MM.1S (cell line): ENCODE results near the gene ASTE1.

Source experiments
- DNase-seq: peaks from one replicate; pipeline ENCODE4 v3.0.0-alpha.2; 2015
- H2AFZ ChIP-seq: fragments of 300-600 bp; sonication (generic); 2 replicates; pipeline ENCODE4 v1.6.0; 2016; ENCODE audit warnings: antibody characterized with exemption, low read length
- H3F3A ChIP-seq: fragments of 300-600 bp; sonication (generic); 2 replicates; pipeline ENCODE4 v1.6.1; 2016; ENCODE audit warnings: mild to moderate bottlenecking, antibody characterized with exemption, low read length, moderate library complexity, mixed read lengths; ENCODE audit not compliant: insufficient read depth
- H3K27ac ChIP-seq: fragments of 300-600 bp; sonication (generic); 2 replicates; pipeline ENCODE4 v1.5.1; 2016; ENCODE audit warnings: mild to moderate bottlenecking, low read length
- H3K27me3 ChIP-seq: fragments of 300-600 bp; sonication (generic); replicated peaks from 2 replicates; pipeline ENCODE4 v1.6.0; 2016; ENCODE audit warnings: low read length; ENCODE audit not compliant: insufficient read depth
- H3K36me3 ChIP-seq: fragments of 300-600 bp; sonication (generic); replicated peaks from 2 replicates; pipeline ENCODE4 v1.6.1; 2016; ENCODE audit warnings: mild to moderate bottlenecking, low read length, mixed read lengths; ENCODE audit not compliant: insufficient read depth
- H3K4me1 ChIP-seq: fragments of 300-600 bp; sonication (generic); 2 replicates; pipeline ENCODE4 v1.6.1; 2016; ENCODE audit warnings: low read length, mixed read lengths
- H3K4me2 ChIP-seq: fragments of 300-600 bp; sonication (generic); 2 replicates; pipeline ENCODE4 v1.6.0; 2016; ENCODE audit warnings: low read depth, low read length
- H3K4me3 ChIP-seq: fragments of 300-600 bp; sonication (generic); 2 replicates; pipeline ENCODE4 v1.5.1; 2016; ENCODE audit warnings: low read length, mixed read lengths
- H3K79me2 ChIP-seq: fragments of 300-600 bp; sonication (generic); 2 replicates; pipeline ENCODE4 v1.6.1; 2016; ENCODE audit warnings: mixed run types, low read length, mixed read lengths
- H3K9ac ChIP-seq: fragments of 300-600 bp; sonication (generic); 2 replicates; pipeline ENCODE4 v1.6.1; 2016; ENCODE audit warnings: low read length, mixed read lengths
- H3K9me2 ChIP-seq: fragments of 300-600 bp; sonication (generic); replicated peaks from 2 replicates; pipeline ENCODE4 v1.6.1; 2016; ENCODE audit warnings: mild to moderate bottlenecking, low read length, mixed read lengths; ENCODE audit not compliant: insufficient read depth
- H3K9me3 ChIP-seq: fragments of 300-600 bp; sonication (generic); replicated peaks from 2 replicates; pipeline ENCODE4 v1.6.1; 2016; ENCODE audit warnings: mild to moderate bottlenecking, low read length, mixed read lengths; ENCODE audit not compliant: insufficient read depth
- H4K20me1 ChIP-seq: fragments of 300-600 bp; sonication (generic); 2 replicates; pipeline ENCODE4 v1.6.1; 2016; ENCODE audit warnings: mild to moderate bottlenecking, low read length, moderate library complexity, mixed read lengths; ENCODE audit not compliant: insufficient read depth
- EZH2 ChIP-seq: fragments of 300-600 bp; sonication (generic); optimal IDR thresholded peaks from 2 replicates; pipeline ENCODE3; 2017; ENCODE audit warnings: low read depth, mild to moderate bottlenecking, antibody characterized with exemption, low read length, mixed read lengths
- EZH2phosphoT487 ChIP-seq: fragments of 300-600 bp; sonication (generic); IDR thresholded peaks from 2 replicates; pipeline ENCODE4 v1.6.1; 2018; ENCODE audit warnings: antibody characterized with exemption, low read length
- TF ChIP-seq, protein P1 (sequence below): fragments of 300-600 bp; sonication (generic); IDR thresholded peaks from 2 replicates; pipeline ENCODE4 v1.5.1; 2016; ENCODE audit warnings: antibody characterized with exemption, low read length, mixed read lengths

Gene ASTE1

DNA sequence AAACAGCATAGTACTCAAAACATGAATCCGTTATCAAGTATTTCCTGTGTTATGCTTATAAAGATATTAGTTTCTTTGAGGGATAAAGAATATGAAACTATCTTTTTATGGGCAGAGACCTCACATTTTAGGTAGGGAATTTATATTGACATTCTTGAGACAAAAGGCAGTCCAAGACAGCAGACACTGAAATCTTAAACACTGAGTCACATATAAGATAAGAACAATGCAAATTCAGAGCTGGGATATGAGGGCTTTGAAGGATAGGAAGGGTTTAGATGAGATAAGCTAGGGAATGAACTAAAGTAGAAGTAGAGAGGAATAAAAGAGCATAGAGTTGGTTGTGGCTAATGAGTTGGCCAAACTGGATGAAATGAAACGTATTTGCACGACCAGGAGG lies 58.4 kb downstream of the ASTE1 start:
- Histone ChIP-seq H3K36me3 (no peaks in the 10 kb centered on the region; the same call in 1 of the 2 replicates), H3K27me3 (no peaks in the 10 kb centered on the region), H3K9me2 (no peaks in the 10 kb centered on the region), H3K79me2 (no peaks in the 10 kb centered on the region), H3K9ac (no peak overlapping the region), H3K4me3 (no peak overlapping the region), H3K9me3 (no peaks in the 10 kb centered on the region), H2AFZ (no peak overlapping the region), H3K4me1 (no peaks in the 10 kb centered on the region), H3K4me2 (no peak overlapping the region), H3K27ac (no peak overlapping the region), H3F3A (no peaks in the 10 kb centered on the region), H4K20me1 (no peaks in the 10 kb centered on the region)
- no peak for TF ChIP-seq EZH2phosphoT487
- TF ChIP-seq, protein P1, sequence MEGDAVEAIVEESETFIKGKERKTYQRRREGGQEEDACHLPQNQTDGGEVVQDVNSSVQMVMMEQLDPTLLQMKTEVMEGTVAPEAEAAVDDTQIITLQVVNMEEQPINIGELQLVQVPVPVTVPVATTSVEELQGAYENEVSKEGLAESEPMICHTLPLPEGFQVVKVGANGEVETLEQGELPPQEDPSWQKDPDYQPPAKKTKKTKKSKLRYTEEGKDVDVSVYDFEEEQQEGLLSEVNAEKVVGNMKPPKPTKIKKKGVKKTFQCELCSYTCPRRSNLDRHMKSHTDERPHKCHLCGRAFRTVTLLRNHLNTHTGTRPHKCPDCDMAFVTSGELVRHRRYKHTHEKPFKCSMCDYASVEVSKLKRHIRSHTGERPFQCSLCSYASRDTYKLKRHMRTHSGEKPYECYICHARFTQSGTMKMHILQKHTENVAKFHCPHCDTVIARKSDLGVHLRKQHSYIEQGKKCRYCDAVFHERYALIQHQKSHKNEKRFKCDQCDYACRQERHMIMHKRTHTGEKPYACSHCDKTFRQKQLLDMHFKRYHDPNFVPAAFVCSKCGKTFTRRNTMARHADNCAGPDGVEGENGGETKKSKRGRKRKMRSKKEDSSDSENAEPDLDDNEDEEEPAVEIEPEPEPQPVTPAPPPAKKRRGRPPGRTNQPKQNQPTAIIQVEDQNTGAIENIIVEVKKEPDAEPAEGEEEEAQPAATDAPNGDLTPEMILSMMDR = no peak
- TF ChIP-seq EZH2 = no peak
- DNase-seq = no peak

DNA sequence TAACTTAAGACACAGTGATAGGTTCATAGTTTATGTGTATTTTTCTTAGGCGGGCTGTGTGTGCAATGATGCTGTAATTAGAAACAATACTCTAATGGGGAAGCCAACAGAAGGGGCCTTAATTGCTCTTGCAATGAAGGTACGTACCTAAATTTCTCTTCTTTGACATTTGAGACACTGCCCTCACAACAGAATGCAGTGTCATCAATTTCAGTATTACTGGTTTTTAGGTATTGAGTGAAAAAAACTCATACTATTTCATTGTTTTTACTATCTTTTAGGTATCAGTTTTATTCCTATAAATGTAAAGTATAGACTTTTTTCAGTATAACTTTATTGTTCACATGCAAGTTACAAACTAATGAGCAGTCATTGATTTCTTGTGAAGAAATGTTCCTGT lies 59.3 kb downstream of the ASTE1 start:
- no peak overlapping the region for H3K4me3 ChIP-seq
- no peaks in the 10 kb centered on the region for H3K9me2 ChIP-seq
- no peak overlapping the region for H3K4me2 ChIP-seq
- no peak overlapping the region for H3K9ac ChIP-seq
- no peak for TF ChIP-seq EZH2
- H2AFZ ChIP-seq = no peak overlapping the region
- H3K79me2 ChIP-seq = no peaks in the 10 kb centered on the region
- H3K36me3 ChIP-seq = no peaks in the 10 kb centered on the region; the same call in 1 of the 2 replicates
- no peak overlapping the region for H3K27ac ChIP-seq
- H3K9me3 ChIP-seq = no peaks in the 10 kb centered on the region
- no peaks in the 10 kb centered on the region for H4K20me1 ChIP-seq
- no peak for DNase-seq
- no peaks in the 10 kb centered on the region for H3K27me3 ChIP-seq
- no peaks in the 10 kb centered on the region for H3F3A ChIP-seq
- H3K4me1 ChIP-seq = no peaks in the 10 kb centered on the region

DNA sequence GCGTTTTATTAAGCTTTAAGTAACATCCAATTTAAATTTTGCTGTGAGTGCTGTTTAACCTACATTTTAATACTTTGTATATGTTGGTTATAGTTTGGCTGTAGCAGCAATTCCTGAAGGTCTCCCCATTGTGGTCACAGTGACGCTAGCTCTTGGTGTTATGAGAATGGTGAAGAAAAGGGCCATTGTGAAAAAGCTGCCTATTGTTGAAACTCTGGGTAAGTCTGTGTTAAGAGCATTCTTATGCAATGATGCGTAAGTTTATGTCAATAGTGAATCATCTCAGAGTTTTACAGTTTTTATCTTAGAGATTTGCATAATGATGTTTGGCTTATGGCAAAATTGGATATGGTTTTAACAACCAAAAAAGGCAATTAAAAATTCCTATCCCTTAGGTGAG lies 62.7 kb downstream of the ASTE1 start:
- Histone ChIP-seq H3K4me1 (no peaks in the 10 kb centered on the region), H3K27ac (no peak overlapping the region), H4K20me1 (no peaks in the 10 kb centered on the region), H3K9ac (no peak overlapping the region), H3K9me2 (no peaks in the 10 kb centered on the region), H3K9me3 (no peaks in the 10 kb centered on the region), H3K79me2 (no peaks in the 10 kb centered on the region), H3K27me3 (no peaks in the 10 kb centered on the region), H3K4me3 (no peak overlapping the region), H3F3A (no peaks in the 10 kb centered on the region), H3K36me3 (peaks cover 4% of the 10 kb centered on the region; the same call in 1 of the 2 replicates), H2AFZ (no peak overlapping the region), H3K4me2 (no peak overlapping the region)
- DNase-seq = no peak
- TF ChIP-seq, protein P1 = no peak
